DND-41 (cell line): ENCODE measurements around the gene ELAVL1.

Experiments
- ATAC-seq: fragments of 200-7000 bp; cut with Tn5 transposase; 3 replicates; pipeline ENCODE4 v1.9.1; 2021; ENCODE audit warnings: low read depth; ENCODE audit not compliant: insufficient read depth
- DNase-seq: peaks from one replicate; pipeline ENCODE4 v3.0.0-alpha.2; 2020
- H2AFZ ChIP-seq: 2 replicates; pipeline ENCODE4 v1.6.0; 2012; ENCODE audit warnings: low read depth, low read length
- H3K27ac ChIP-seq: 2 replicates; pipeline ENCODE4 v1.5.1; 2012; ENCODE audit warnings: low read length, inconsistent platforms
- H3K27me3 ChIP-seq: fragments of 200-600 bp; sonication (generic); 2 replicates; pipeline ENCODE4 v1.6.0; 2012; ENCODE audit warnings: low read length, mild to moderate bottlenecking, inconsistent platforms; ENCODE audit not compliant: insufficient read depth, poor library complexity
- H3K36me3 ChIP-seq: 2 replicates; pipeline ENCODE4 v1.5.1; 2012; ENCODE audit warnings: low read length, inconsistent platforms; ENCODE audit not compliant: insufficient read depth
- H3K4me1 ChIP-seq: 2 replicates; pipeline ENCODE4 v1.5.1; 2012; ENCODE audit warnings: mild to moderate bottlenecking, low read length; ENCODE audit not compliant: insufficient read depth
- H3K4me2 ChIP-seq: 2 replicates; pipeline ENCODE4 v1.6.0; 2012; ENCODE audit warnings: mild to moderate bottlenecking, moderate library complexity, low read length, inconsistent platforms; ENCODE audit not compliant: insufficient read depth
- H3K4me3 ChIP-seq, 2 experiments: fragments of 200-600 bp in 1 of 2; shearing (Covaris generic) in 1 of 2; 2 replicates each; pipeline ENCODE4 v1.5.1; 2012 to 2016; ENCODE audit warnings: inconsistent platforms in 2 of 2, low read length in 2 of 2, mild to moderate bottlenecking in 2 of 2, low read depth in 1 of 2, moderate library complexity in 1 of 2
- H3K79me2 ChIP-seq: 2 replicates; pipeline ENCODE4 v1.6.0; 2012; ENCODE audit warnings: low read length, inconsistent platforms; ENCODE audit not compliant: insufficient read depth
- H3K9ac ChIP-seq: 2 replicates; pipeline ENCODE4 v1.6.0; 2012; ENCODE audit warnings: low read depth, mild to moderate bottlenecking, inconsistent platforms, low read length, moderate library complexity
- H3K9me3 ChIP-seq: 2 replicates; pipeline ENCODE4 v1.5.1; 2012; ENCODE audit warnings: low read length, moderate library complexity, mild to moderate bottlenecking, inconsistent platforms; ENCODE audit not compliant: insufficient read depth, severe bottlenecking
- H4K20me1 ChIP-seq: 2 replicates; pipeline ENCODE4 v1.6.0; 2012; ENCODE audit warnings: low read length; ENCODE audit not compliant: insufficient read depth
- CTCF ChIP-seq: IDR thresholded peaks from 2 replicates; pipeline ENCODE4 v1.5.1; 2012; ENCODE audit warnings: borderline replicate concordance, low read length, moderate library complexity, mild to moderate bottlenecking; ENCODE audit not compliant: poor library complexity, severe bottlenecking; ENCODE audit errors: extremely low read depth
- EZH2 ChIP-seq: IDR thresholded peaks from 3 replicates; pipeline ENCODE4 v1.6.1; 2012; ENCODE audit warnings: borderline replicate concordance, low read depth, mild to moderate bottlenecking, moderate library complexity, low read length, inconsistent platforms; ENCODE audit not compliant: severe bottlenecking

ELAVL1 gene

GRCh38 chr19:7975037-7975436 lies 30.4 kb downstream of the ELAVL1 start:
- H3K36me3 ChIP-seq = peaks cover 92% of the 10 kb centered on the region
- H4K20me1 ChIP-seq = peaks cover 76% of the 10 kb centered on the region

GRCh38 chr19:7973883-7974282 lies 31.6 kb downstream of the ELAVL1 start:
- no peak for ATAC-seq

More at GRCh38 chr19:7975037-7975436, 30.4 kb downstream of the ELAVL1 start:
- Histone ChIP-seq H3K4me1 (no peaks in the 10 kb centered on the region), H2AFZ (no peak overlapping the region), H3K27ac (no peak overlapping the region), H3K79me2 (peaks cover 54% of the 10 kb centered on the region), H3K4me2 (no peak overlapping the region), H3K27me3 (no peaks in the 10 kb centered on the region), H3K4me3 (no peak overlapping the region), H3K9me3 (no peaks in the 10 kb centered on the region), H3K9ac (no peak overlapping the region)
- DNase-seq = no peak
- ATAC-seq = no peak
- TF ChIP-seq CTCF (no peak), EZH2 (no peak)

GRCh38 chr19:7971553-7972520 lies 33.6 kb downstream of the ELAVL1 start:
- Histone ChIP-seq H3K27ac (no peak overlapping the region), H3K27me3 (no peaks in the 10 kb centered on the region), H3K36me3 (peaks cover 89% of the 10 kb centered on the region), H3K79me2 (peaks cover 29% of the 10 kb centered on the region; the same call in 1 of the 2 replicates), H3K4me3 (no peak overlapping the region), H3K9ac (no peak overlapping the region), H3K4me2 (no peak overlapping the region), H3K9me3 (no peaks in the 10 kb centered on the region), H3K4me1 (no peaks in the 10 kb centered on the region), H2AFZ (no peak overlapping the region), H4K20me1 (peaks cover 62% of the 10 kb centered on the region)
- no peak for TF ChIP-seq CTCF
- no peak for TF ChIP-seq EZH2
- DNase-seq (no peak), ATAC-seq (no peak; the same call in 2 of the 3 replicates)

More at GRCh38 chr19:7973883-7974282, 31.6 kb downstream of the ELAVL1 start:
- H2AFZ ChIP-seq = no peak overlapping the region
- no peaks in the 10 kb centered on the region for H3K4me1 ChIP-seq
- TF ChIP-seq CTCF (no peak), EZH2 (no peak)
- no peak overlapping the region for H3K27ac ChIP-seq
- H3K9ac ChIP-seq = no peak overlapping the region
- no peak for DNase-seq
- H3K36me3 ChIP-seq = peaks cover 89% of the 10 kb centered on the region
- H3K27me3 ChIP-seq = no peaks in the 10 kb centered on the region
- H3K4me2 ChIP-seq = no peak overlapping the region
- H3K4me3 ChIP-seq = no peak overlapping the region
- H3K79me2 ChIP-seq = peaks cover 48% of the 10 kb centered on the region
- no peaks in the 10 kb centered on the region for H3K9me3 ChIP-seq
- H4K20me1 ChIP-seq = peaks cover 71% of the 10 kb centered on the region
